Mesenchymal stem cell (in vitro differentiated cells and primary cell): ENCODE data around the gene MSTO1.
"Not testable (repeated sequence)": the region's sequence is repeated elsewhere in the genome, so short reads cannot be mapped to it uniquely, and the experiment has no call there.

Experiments used
- DNase-seq: peaks from one replicate; pipeline ENCODE4 v3.0.0-alpha.2; 2013
- H2AFZ ChIP-seq: one replicate; pipeline ENCODE4 v1.6.1; 2013; ENCODE audit warnings: low read depth, mild to moderate bottlenecking, control low read depth, inconsistent platforms, low read length, moderate library complexity
- H2AK5ac ChIP-seq: 2 replicates; pipeline ENCODE4 v1.6.1; 2013; ENCODE audit warnings: low read length, moderate library complexity, mild to moderate bottlenecking, inconsistent platforms; ENCODE audit not compliant: severe bottlenecking
- H2BK120ac ChIP-seq: one replicate; pipeline ENCODE4 v1.6.1; 2013; ENCODE audit warnings: low read depth, mild to moderate bottlenecking, inconsistent platforms, low read length, moderate library complexity
- H2BK12ac ChIP-seq, 2 experiments: one replicate each; pipeline ENCODE4 v1.6.1; 2013; ENCODE audit warnings: inconsistent platforms in 2 of 2, low read length in 2 of 2, mild to moderate bottlenecking in 2 of 2, moderate library complexity in 2 of 2, control low read depth in 1 of 2
- H2BK15ac ChIP-seq: one replicate; pipeline ENCODE4 v1.6.1; 2013; ENCODE audit warnings: mild to moderate bottlenecking, low read depth, inconsistent platforms; ENCODE audit not compliant: poor library complexity, severe bottlenecking
- H2BK5ac ChIP-seq: 2 replicates; pipeline ENCODE4 v1.6.1; 2013; ENCODE audit warnings: low read depth, mild to moderate bottlenecking, low read length, control low read depth, inconsistent platforms; ENCODE audit not compliant: poor library complexity, severe bottlenecking
- H3K14ac ChIP-seq, 2 experiments: one replicate each; pipeline ENCODE4 v1.6.1; 2013; ENCODE audit warnings: inconsistent platforms in 2 of 2, low read length in 2 of 2, control low read depth in 1 of 2, mild to moderate bottlenecking in 1 of 2, moderate library complexity in 1 of 2
- H3K18ac ChIP-seq, 2 experiments: one replicate each; pipeline ENCODE4 v1.6.1; 2013; ENCODE audit warnings: inconsistent platforms in 2 of 2, low read length in 2 of 2, control low read depth in 1 of 2, low read depth in 1 of 2, mild to moderate bottlenecking in 1 of 2
- H3K23ac ChIP-seq, 2 experiments: one replicate each; pipeline ENCODE4 v1.6.1; 2013; ENCODE audit warnings: inconsistent platforms in 2 of 2, low read length in 2 of 2, mild to moderate bottlenecking in 2 of 2, moderate library complexity in 2 of 2, control low read depth in 1 of 2
- H3K27ac ChIP-seq: 2 replicates; pipeline ENCODE4 v1.5.1; 2013; ENCODE audit warnings: mild to moderate bottlenecking, moderate library complexity, low read length, control low read depth, inconsistent platforms; ENCODE audit not compliant: poor library complexity, severe bottlenecking
- H3K27me3 ChIP-seq, 2 experiments: 2 replicates each; pipeline versions ENCODE4 v1.6.1 to v1.7.0; 2013; ENCODE audit warnings: low read length in 2 of 2, mild to moderate bottlenecking in 2 of 2, moderate library complexity in 2 of 2, control low read depth in 1 of 2, inconsistent platforms in 1 of 2; ENCODE audit not compliant: control insufficient read depth in 1 of 2, insufficient read depth in 1 of 2
- H3K36me3 ChIP-seq, 2 experiments: 2 replicates each; pipeline versions ENCODE4 v1.6.1 to v1.7.0; 2013; ENCODE audit warnings: low read length in 2 of 2, control low read depth in 1 of 2, inconsistent platforms in 1 of 2, low read depth in 1 of 2, mild to moderate bottlenecking in 1 of 2; ENCODE audit not compliant: insufficient read depth in 2 of 2, control insufficient read depth in 1 of 2
- H3K4ac ChIP-seq, 2 experiments: one replicate each; pipeline ENCODE4 v1.6.1; 2013; ENCODE audit warnings: inconsistent platforms in 2 of 2, low read length in 2 of 2, mild to moderate bottlenecking in 2 of 2, moderate library complexity in 2 of 2, control low read depth in 1 of 2, low read depth in 1 of 2
- H3K4me1 ChIP-seq: 2 replicates; pipeline ENCODE4 v1.6.1; 2013; ENCODE audit warnings: low read depth, low read length, control low read depth; ENCODE audit not compliant: control insufficient read depth, insufficient read depth
- H3K4me2 ChIP-seq: 2 replicates; pipeline ENCODE4 v1.6.1; 2013; ENCODE audit warnings: low read length, mild to moderate bottlenecking, inconsistent platforms; ENCODE audit not compliant: poor library complexity, severe bottlenecking
- H3K4me3 ChIP-seq, 2 experiments: 2 replicates each; pipeline versions ENCODE4 v1.5.1 to v1.7.0; 2013; ENCODE audit warnings: low read length in 2 of 2, mild to moderate bottlenecking in 2 of 2, control low read depth in 1 of 2, low read depth in 1 of 2; ENCODE audit not compliant: insufficient read depth in 1 of 2
- H3K79me1 ChIP-seq: replicated peaks from 2 replicates; pipeline ENCODE4 v1.6.1; 2013; ENCODE audit warnings: mild to moderate bottlenecking, control low read depth, low read length, inconsistent platforms; ENCODE audit not compliant: poor library complexity, severe bottlenecking
- H3K9ac ChIP-seq: 2 replicates; pipeline ENCODE4 v1.7.0; 2013; ENCODE audit warnings: mild to moderate bottlenecking, low read length, moderate library complexity
- H3K9me3 ChIP-seq: 2 replicates; pipeline ENCODE4 v1.7.0; 2013; ENCODE audit warnings: mild to moderate bottlenecking, low read length; ENCODE audit not compliant: control insufficient read depth
- H4K8ac ChIP-seq: one replicate; pipeline ENCODE4 v1.6.1; 2013; ENCODE audit warnings: inconsistent platforms, mild to moderate bottlenecking, low read length, moderate library complexity
- H4K91ac ChIP-seq: one replicate; pipeline ENCODE4 v1.6.1; 2013; ENCODE audit warnings: mild to moderate bottlenecking, low read length, inconsistent platforms
- WGBS: methylation state at CpG from one replicate; pipeline ENCODE4 v1.1.7; 2013; ENCODE audit warnings: mixed read lengths; 5-methylcytosine and 5-hydroxymethylcytosine counted together

Gene MSTO1

GRCh38 chr1:155613226-155613625 lies 3.2 kb downstream of the MSTO1 start:
- H2BK5ac ChIP-seq, H3K4me1 ChIP-seq, H3K27me3 ChIP-seq, H3K18ac ChIP-seq, H2BK15ac ChIP-seq, H4K8ac ChIP-seq, H3K4ac ChIP-seq, H3K23ac ChIP-seq, H3K27ac ChIP-seq, H3K9me3 ChIP-seq, H2BK120ac ChIP-seq, H3K9ac ChIP-seq, DNase-seq, H3K4me2 ChIP-seq, H3K4me3 ChIP-seq, H2BK12ac ChIP-seq, H3K79me1 ChIP-seq, H3K14ac ChIP-seq, H2AK5ac ChIP-seq, H4K91ac ChIP-seq, H2AFZ ChIP-seq: not testable (repeated sequence)
- peaks cover 13 to 16% of the 10 kb centered on the region in 2 experiments for H3K36me3 ChIP-seq
- WGBS, result no CpG with 5 or more reads among the region's 2 CpGs

DNA sequence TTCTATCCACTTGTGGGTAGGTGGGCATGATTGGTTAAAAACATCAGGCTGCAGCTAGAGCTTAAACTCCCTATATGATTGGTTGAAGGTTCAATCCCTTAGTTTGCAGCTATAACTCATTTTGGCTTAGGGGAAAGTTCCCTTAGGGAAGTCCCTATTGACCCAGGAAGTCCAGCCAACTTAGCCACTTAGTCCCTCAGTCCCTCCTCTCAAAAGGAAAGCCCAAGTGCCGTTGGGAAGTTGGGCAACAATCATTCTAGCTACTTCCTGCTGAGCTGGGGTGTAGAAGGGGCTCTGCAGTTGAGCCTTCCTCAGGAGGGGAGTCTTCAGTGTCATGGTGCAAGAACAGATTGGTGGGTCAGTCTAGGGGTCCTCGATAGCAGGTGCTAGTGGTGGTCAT lies 12.2 kb downstream of the MSTO1 start:
- Histone ChIP-seq H3K27ac (no peak overlapping the region), H3K18ac (no peak overlapping the region), H4K91ac (no peak overlapping the region), H3K4me3 (no peak overlapping the region), H3K9me3 (peaks cover 17% of the 10 kb centered on the region), H2AFZ (no peak overlapping the region), H2BK5ac (no peak overlapping the region), H3K9ac (no peak overlapping the region), H2BK12ac (no peak overlapping the region), H3K23ac (no peak overlapping the region), H3K14ac (no peak overlapping the region), H3K27me3 (peaks cover 3 to 5% of the 10 kb centered on the region in 2 experiments), H2BK15ac (no peak overlapping the region), H4K8ac (no peak overlapping the region), H3K36me3 (no peaks in the 10 kb centered on the region), H2AK5ac (no peak overlapping the region), H2BK120ac (no peak overlapping the region), H3K4me1 (no peaks in the 10 kb centered on the region), H3K4ac (no peak overlapping the region), H3K79me1 (no peaks in the 10 kb centered on the region), H3K4me2 (no peak overlapping the region)
- WGBS, result 72% methylated on average over 2 of the region's 2 CpGs
- DNase-seq, result no peak

DNA sequence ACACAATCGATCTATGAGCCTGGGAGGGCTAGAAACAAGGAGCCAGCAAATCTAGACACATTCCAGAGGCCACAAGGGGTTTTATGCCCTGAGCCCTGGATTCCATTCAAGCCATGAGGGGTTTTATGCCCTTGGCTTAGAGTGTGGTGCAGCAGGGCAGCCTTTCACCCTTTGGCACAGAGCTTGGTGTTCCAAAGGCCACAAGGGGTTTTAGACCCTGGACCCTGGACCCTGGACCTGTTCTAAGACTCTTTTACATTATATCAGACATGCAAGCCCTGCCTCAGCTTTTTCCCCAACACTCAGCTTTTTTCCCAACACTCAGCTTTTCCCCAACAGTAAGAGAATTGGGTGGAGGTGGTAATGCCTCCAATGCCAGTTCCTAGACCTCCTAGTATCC lies 13.3 kb downstream of the MSTO1 start:
- H3K27me3 ChIP-seq, result peaks cover 3 to 5% of the 10 kb centered on the region in 2 experiments
- no peak overlapping the region for H2BK15ac ChIP-seq
- no peak overlapping the region for H3K14ac ChIP-seq
- no peak overlapping the region for H2BK5ac ChIP-seq
- WGBS, result 91% methylated on average over 1 of the region's 1 CpG
- DNase-seq, result no peak
- H3K4me2 ChIP-seq, result no peak overlapping the region
- H3K4me3 ChIP-seq, result no peak overlapping the region
- no peak overlapping the region for H3K18ac ChIP-seq
- no peaks in the 10 kb centered on the region for H3K36me3 ChIP-seq
- no peak overlapping the region for H3K23ac ChIP-seq
- no peak overlapping the region for H4K91ac ChIP-seq
- no peak overlapping the region for H2BK120ac ChIP-seq
- no peak overlapping the region for H3K4ac ChIP-seq
- H3K79me1 ChIP-seq, result no peaks in the 10 kb centered on the region
- H2AK5ac ChIP-seq, result no peak overlapping the region
- no peak overlapping the region for H2AFZ ChIP-seq
- H3K9me3 ChIP-seq, result peaks cover 17% of the 10 kb centered on the region
- no peak overlapping the region for H3K9ac ChIP-seq
- H3K4me1 ChIP-seq, result no peaks in the 10 kb centered on the region
- H2BK12ac ChIP-seq, result no peak overlapping the region
- H4K8ac ChIP-seq, result no peak overlapping the region
- H3K27ac ChIP-seq, result no peak overlapping the region

DNA sequence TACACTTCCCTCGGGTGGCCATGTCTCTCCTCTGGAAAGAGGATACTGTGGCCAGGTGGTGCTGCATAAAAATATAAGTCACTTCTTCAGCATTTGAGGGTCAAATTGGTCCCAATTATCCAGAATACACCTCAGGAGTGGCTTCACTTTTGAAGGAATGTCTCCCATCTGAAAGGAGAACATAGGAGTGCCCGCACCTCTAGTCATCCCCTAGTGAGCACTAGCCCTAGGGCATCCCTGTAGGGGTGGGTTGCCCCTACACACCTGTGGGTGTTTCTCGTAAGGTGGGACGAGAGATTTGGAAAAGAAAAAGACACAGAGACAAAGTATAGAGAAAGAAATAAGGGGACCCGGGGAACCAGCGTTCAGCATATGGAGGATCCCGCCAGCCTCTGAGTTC lies 16.4 kb downstream of the MSTO1 start:
- H3K4me2 ChIP-seq, H3K27me3 ChIP-seq, H3K4ac ChIP-seq, H3K14ac ChIP-seq, H3K36me3 ChIP-seq, H3K9ac ChIP-seq, H2BK12ac ChIP-seq, H3K18ac ChIP-seq, H2BK15ac ChIP-seq, DNase-seq, H2AFZ ChIP-seq, H2BK5ac ChIP-seq, H3K4me1 ChIP-seq, H3K79me1 ChIP-seq, H4K8ac ChIP-seq, H3K4me3 ChIP-seq, H3K23ac ChIP-seq, H2AK5ac ChIP-seq, H4K91ac ChIP-seq, H3K27ac ChIP-seq, H2BK120ac ChIP-seq: not testable (repeated sequence)
- 100% methylated on average over 1 of the region's 7 CpGs for WGBS
- H3K9me3 ChIP-seq, result peaks cover 17% of the 10 kb centered on the region
